Bronchial smooth muscle cell (primary cell): ENCODE data around the gene RPL26. TPM values are rescaled to one million over a fixed set of nuclear protein-coding genes. Genes with fewer than 3 reads are reported as not detected.

ENCODE experiments used
- total RNA-seq: library from RNA; depleted of rRNA; stranded (reverse); fragments of >200 nt; gene quantifications from 2 replicates; pipeline ENCODE4 v1.2.1, GENCODE V29; 2014

RPL26 gene
- 3,512 and 6,339 TPM in 2 replicates for total RNA-seq

DNA sequence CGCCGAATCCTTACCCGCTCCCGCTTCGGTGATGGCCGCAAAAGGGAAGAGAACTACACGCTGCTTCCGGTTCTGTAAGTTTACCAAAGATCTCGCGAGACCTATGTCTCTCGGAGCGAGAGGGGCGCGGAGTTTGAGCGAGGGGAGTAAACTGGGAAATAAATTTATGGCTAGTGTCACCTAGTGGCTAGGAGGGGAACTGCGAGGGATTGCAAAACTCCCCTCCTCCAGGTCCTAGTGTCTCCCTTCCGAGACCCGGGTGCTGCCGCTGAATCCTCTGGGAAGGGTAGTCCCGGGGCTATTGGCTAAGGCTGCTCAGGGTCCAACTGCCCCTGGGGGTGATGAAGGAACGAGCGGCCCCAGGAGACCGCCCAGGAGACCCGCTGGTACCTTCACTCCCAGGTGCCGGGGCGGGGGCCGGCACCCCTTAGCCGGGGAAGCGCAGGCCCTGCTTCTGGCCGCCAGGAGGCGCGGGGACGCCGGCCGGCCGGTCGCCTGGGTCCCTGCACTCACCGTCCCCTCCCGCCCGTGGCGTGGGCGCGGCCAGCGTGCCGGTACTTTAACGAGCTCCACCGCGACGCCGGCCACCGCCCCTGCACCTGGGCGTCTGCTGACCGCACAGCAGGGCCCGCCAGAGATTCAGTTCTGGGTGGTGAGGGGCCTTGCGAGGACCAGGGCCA lies at the start of gene RPL26:
TSS of gene RPL26 (minus strand) at position 51 of the 680 bp plus-strand sequence. CDS start 883 bp downstream, outside the sequence.

DNA sequence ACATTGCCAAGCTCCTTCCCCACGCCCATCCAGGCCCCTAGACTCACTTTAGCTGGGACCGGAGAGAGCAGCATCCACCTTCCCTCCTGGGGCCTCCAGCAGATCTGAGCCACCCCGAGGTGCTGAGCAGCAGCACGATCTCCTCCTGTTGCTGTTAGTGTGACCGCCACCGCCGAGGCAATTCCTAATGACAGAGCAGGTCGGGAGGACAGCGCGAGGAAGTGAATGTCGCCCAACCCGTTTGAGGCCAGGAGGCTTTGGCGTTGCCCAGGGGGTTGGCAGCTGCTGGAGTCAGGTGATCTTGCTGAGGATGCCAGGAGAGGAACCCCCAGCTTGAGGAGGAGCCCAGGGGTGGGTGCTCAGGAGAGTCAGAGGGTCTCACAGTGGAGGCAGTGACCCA lies 14.6 kb upstream of the RPL26 start, which contains the start of gene RNF222:
TSS of gene RNF222 (minus strand) at position 192 of the 400 bp plus-strand sequence. CDS start 4,366 bp downstream, outside the sequence.

DNA sequence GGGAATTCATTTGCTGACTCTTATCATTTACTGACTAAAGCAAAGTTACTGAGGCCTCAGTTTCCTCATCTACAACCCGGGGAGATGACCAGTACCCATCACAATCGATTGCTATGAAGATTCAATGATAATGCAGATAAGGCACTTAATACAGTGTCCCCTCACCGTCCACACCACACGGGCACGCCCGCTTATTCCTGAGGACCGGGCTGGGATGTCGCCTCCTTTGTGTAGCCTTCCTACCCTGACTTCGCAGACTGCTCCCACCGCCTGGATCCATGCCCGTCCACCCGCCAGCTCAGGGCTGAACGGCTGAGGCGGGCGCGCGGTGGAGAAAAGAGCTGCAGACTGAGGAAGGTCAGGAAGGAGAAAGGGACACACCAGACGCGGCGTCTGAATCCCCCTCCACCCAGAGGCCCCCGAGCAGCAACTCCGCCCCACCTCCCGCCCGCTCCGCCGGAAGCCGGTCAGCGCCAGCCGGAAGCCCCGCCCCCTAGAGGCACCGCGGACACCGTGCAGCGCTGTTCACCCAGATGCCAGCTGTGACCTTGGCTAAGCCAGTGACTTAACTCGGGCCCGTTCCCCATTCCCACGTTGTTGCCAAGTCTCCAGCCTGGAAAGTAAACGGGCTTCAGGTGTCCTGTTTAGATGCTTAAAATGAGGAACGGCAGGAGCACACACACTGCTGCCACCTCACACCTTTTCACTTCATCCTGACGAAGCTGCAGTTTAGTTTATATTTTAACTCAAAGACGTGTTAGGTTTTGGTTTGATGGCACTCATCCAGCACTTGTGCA lies 6.5 kb downstream of the RPL26 start, which contains the start of gene KRABD2:
TSS of gene KRABD2 (minus strand) at position 434 of the 797 bp plus-strand sequence.

DNA sequence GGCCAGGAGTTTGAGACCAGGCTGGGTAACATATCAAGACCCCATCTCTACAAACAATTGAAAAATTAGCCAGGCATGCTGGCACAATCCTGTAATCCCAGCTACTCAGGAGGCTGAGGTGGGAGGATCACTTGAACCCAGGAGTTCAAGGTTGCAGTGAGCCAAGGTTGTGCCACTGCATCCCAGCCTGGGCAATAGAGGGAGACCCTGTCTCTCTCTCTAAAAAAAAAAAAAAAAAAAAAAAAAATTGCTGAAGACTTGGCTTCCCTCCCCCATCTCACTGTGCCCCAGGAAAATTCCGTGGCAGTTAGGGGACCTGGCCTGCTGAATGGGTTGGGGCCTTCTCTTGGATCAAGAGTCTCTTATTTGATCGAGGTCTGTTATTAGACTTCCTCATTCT lies 43.5 kb downstream of the RPL26 start, which contains the start of gene ODF4:
TSS of gene ODF4 (plus strand) at position 301 of the 400 bp plus-strand sequence. CDS start 212 bp downstream, outside the sequence.

Other genes starting within 250 kb of the RPL26 start
- 3.0 and 3.4 TPM in 2 replicates for gene PER1, start 230.8 kb downstream of the RPL26 start, total RNA-seq
- 3.2 and 3.5 TPM in 2 replicates for gene VAMP2, start 220.2 kb downstream of the RPL26 start, total RNA-seq
- 18.9 and 33.4 TPM in 2 replicates for gene TMEM107, start 206.8 kb downstream of the RPL26 start, total RNA-seq
- 5.3 and 6.8 TPM in 2 replicates for gene BORCS6, start 193.0 kb downstream of the RPL26 start, total RNA-seq
- 0.52 and 3.9 TPM in 2 replicates for gene AURKB, start 172.6 kb downstream of the RPL26 start, total RNA-seq
- gene CTC1, start 135.1 kb downstream of the RPL26 start, total RNA-seq: 2.0 and 2.8 TPM in 2 replicates
- 7.1 and 8.8 TPM in 2 replicates for gene PFAS, start 133.9 kb downstream of the RPL26 start, total RNA-seq
- 7.6 and 9.9 TPM in 2 replicates for gene RANGRF, start 94.5 kb downstream of the RPL26 start, total RNA-seq
- gene SLC25A35, start 87.8 kb downstream of the RPL26 start, total RNA-seq: 1.3 and 1.6 TPM in 2 replicates
- gene ARHGEF15, start 73.0 kb downstream of the RPL26 start, total RNA-seq: 0.09 TPM in 1 of 2 replicates, not detected in the other
- gene ODF4, start 43.4 kb downstream of the RPL26 start, total RNA-seq: not detected in 2 replicates
- not detected in 2 replicates for gene RNF222, start 14.6 kb upstream of the RPL26 start, total RNA-seq
- gene NDEL1, start 52.7 kb upstream of the RPL26 start, total RNA-seq: 27.2 and 29.8 TPM in 2 replicates
- gene MYH10, start 247.5 kb upstream of the RPL26 start, total RNA-seq: 119 and 120 TPM in 2 replicates